HEK293T (cell line): Measurements from ENCODE around the gene ADORA1.

Source experiments
- CTCF ChIA-PET: fragments of 350-600 bp; formaldehyde crosslinking; extraction: SDS; loops from one replicate; lab custom pipeline; 2021; ENCODE audit warnings: antibody characterized with exemption, inconsistent platforms; lab: Yijun Ruan, JAX
- POLR2A ChIA-PET: fragments of 350-600 bp; formaldehyde crosslinking; extraction: SDS; loops from one replicate; lab custom pipeline; 2020; ENCODE audit warnings: antibody characterized with exemption, inconsistent platforms; lab: Yijun Ruan, JAX
- DNase-seq: peaks from one replicate; pipeline ENCODE4 v3.0.0; 2012; ENCODE audit warnings: mixed read lengths; ENCODE audit errors: extremely low spot score
- ARNT ChIP-seq: fragments of 450-650 bp; IDR thresholded peaks from 2 replicates; pipeline ENCODE4 v1.6.1; 2017; ENCODE audit warnings: mild to moderate bottlenecking
- BHLHE40 ChIP-seq: fragments of 450-650 bp; IDR thresholded peaks from 2 replicates; pipeline ENCODE4 v1.6.1; 2016; ENCODE audit warnings: mild to moderate bottlenecking, moderate library complexity, borderline replicate concordance
- CTBP1 ChIP-seq: fragments of 450-650 bp; IDR thresholded peaks from 2 replicates; pipeline ENCODE4 v1.6.1; 2016; ENCODE audit warnings: borderline replicate concordance
- ELF4 ChIP-seq: fragments of 450-650 bp; IDR thresholded peaks from 2 replicates; pipeline ENCODE4 v1.6.1; 2017; ENCODE audit warnings: antibody characterized with exemption
- FOXA1 ChIP-seq: fragments of 450-650 bp; IDR thresholded peaks from 2 replicates; pipeline ENCODE4 v1.6.1; 2016; ENCODE audit warnings: mild to moderate bottlenecking
- FOXK2 ChIP-seq: fragments of 450-650 bp; IDR thresholded peaks from 2 replicates; pipeline ENCODE4 v1.6.1; 2016; ENCODE audit warnings: mild to moderate bottlenecking
- FOXM1 ChIP-seq: fragments of 450-650 bp; IDR thresholded peaks from 2 replicates; pipeline ENCODE4 v1.6.1; 2017; ENCODE audit warnings: mild to moderate bottlenecking, borderline replicate concordance
- HDGF ChIP-seq: fragments of 450-650 bp; IDR thresholded peaks from 2 replicates; pipeline ENCODE4 v1.6.1; 2017; ENCODE audit warnings: antibody characterized with exemption, borderline replicate concordance
- L3MBTL2 ChIP-seq: fragments of 450-650 bp; conservative IDR thresholded peaks from 2 replicates; pipeline ENCODE4 v1.6.1; 2016; ENCODE audit warnings: mild to moderate bottlenecking
- LEF1 ChIP-seq: fragments of 450-650 bp; IDR thresholded peaks from 2 replicates; pipeline ENCODE4 v1.6.1; 2017; ENCODE audit warnings: mild to moderate bottlenecking, borderline replicate concordance
- NFRKB ChIP-seq: fragments of 450-650 bp; IDR thresholded peaks from 2 replicates; pipeline ENCODE4 v1.6.1; 2016; ENCODE audit warnings: mild to moderate bottlenecking, moderate library complexity
- PKNOX1 ChIP-seq: fragments of 450-650 bp; IDR thresholded peaks from 2 replicates; pipeline ENCODE4 v1.6.1; 2016
- SP1 ChIP-seq: fragments of 450-650 bp; IDR thresholded peaks from 2 replicates; pipeline ENCODE4 v1.6.1; 2017
- SUZ12 ChIP-seq: fragments of 450-650 bp; IDR thresholded peaks from 2 replicates; pipeline ENCODE4 v1.6.1; 2016; ENCODE audit warnings: mild to moderate bottlenecking
- TARDBP ChIP-seq: fragments of 450-650 bp; IDR thresholded peaks from 2 replicates; pipeline ENCODE4 v1.6.1; 2016
- ZNF384 ChIP-seq: fragments of 450-650 bp; IDR thresholded peaks from 2 replicates; pipeline ENCODE4 v1.6.1; 2016

The ADORA1 gene

GRCh38 chr1:203128716-203129500 lies 1.4 kb downstream of the ADORA1 start:
- ChIA-PET CTCF (interaction anchor here (0.8 to 4.3 kb wide), 10 partner anchors 11 to 140 kb away, joined by 3 to 22 read pairs (median 8); no protein-coding TSS in a partner anchor), POLR2A (interaction anchor here (0.7 to 1.0 kb wide), 3 partner anchors 19 to 103 kb away, joined by 3 to 5 read pairs (median 4); partner anchors contain the start of gene PPFIA4)
- DNase-seq = no peak
- no peak for TF ChIP-seq SUZ12
- no peak for TF ChIP-seq HDGF
- TF ChIP-seq FOXA1 = no peak
- no peak for TF ChIP-seq BHLHE40
- no peak for TF ChIP-seq ELF4
- no peak for TF ChIP-seq SP1
- no peak for TF ChIP-seq FOXM1
- no peak for TF ChIP-seq PKNOX1
- no peak for TF ChIP-seq TARDBP
- no peak for TF ChIP-seq LEF1
- no peak for TF ChIP-seq ZNF384
- no peak for TF ChIP-seq CTBP1
- TF ChIP-seq NFRKB = no peak

GRCh38 chr1:203129501-203130231 lies 2.1 kb downstream of the ADORA1 start:
- ChIA-PET CTCF (interaction anchor here (2.8 to 4.3 kb wide), 3 partner anchors 12 to 90 kb away, joined by 17 to 22 read pairs (median 19); no protein-coding TSS in a partner anchor), POLR2A (no interaction called here)
- DNase-seq = no peak
- TF ChIP-seq SUZ12 (no peak), BHLHE40 (no peak), HDGF (no peak), ELF4 (no peak), LEF1 (no peak), FOXK2 (no peak), NFRKB (no peak), PKNOX1 (no peak), ZNF384 (no peak), CTBP1 (no peak), FOXM1 (no peak), ARNT (no peak)

GRCh38 chr1:203130358-203130985 lies 2.9 kb downstream of the ADORA1 start:
- TF ChIP-seq CTBP1 = no peak
- no peak for TF ChIP-seq SP1
- TF ChIP-seq FOXA1 = no peak
- TF ChIP-seq NFRKB = no peak
- TF ChIP-seq BHLHE40 = no peak
- TF ChIP-seq HDGF = no peak
- TF ChIP-seq FOXK2 = no peak
- no peak for TF ChIP-seq ELF4
- TF ChIP-seq LEF1 = no peak
- TF ChIP-seq PKNOX1 = no peak
- CTCF ChIA-PET = interaction anchor here (0.7 to 0.9 kb wide), 2 partner anchors 13 to 17 kb away, joined by 3 read pairs; no protein-coding TSS in a partner anchor
- POLR2A ChIA-PET = no interaction called here
- no peak for DNase-seq

GRCh38 chr1:203131548-203132200 lies 4.1 kb downstream of the ADORA1 start:
- no peak for TF ChIP-seq SP1
- no peak for TF ChIP-seq L3MBTL2
- TF ChIP-seq HDGF = no peak
- TF ChIP-seq ELF4 = no peak
- TF ChIP-seq NFRKB = no peak
- no peak for TF ChIP-seq CTBP1
- no peak for TF ChIP-seq PKNOX1
- no peak for TF ChIP-seq BHLHE40
- no peak for TF ChIP-seq TARDBP
- TF ChIP-seq FOXK2 = no peak
- no peak for TF ChIP-seq ARNT
- no peak for TF ChIP-seq LEF1
- no peak for TF ChIP-seq FOXM1
- TF ChIP-seq ZNF384 = no peak
- TF ChIP-seq SUZ12 = no peak
- TF ChIP-seq FOXA1 = no peak
- CTCF ChIA-PET = interaction anchor here (0.9 to 1.0 kb wide), 2 partner anchors 41 to 93 kb away, joined by 3 read pairs; no protein-coding TSS in a partner anchor
- DNase-seq = no peak
- POLR2A ChIA-PET = no interaction called here
